MM.1S (cell line): Measurements from ENCODE around the gene CSF3R.

Experiments
- DNase-seq: peaks from one replicate; pipeline ENCODE4 v3.0.0-alpha.2; 2015
- H2AFZ ChIP-seq: fragments of 300-600 bp; sonication (generic); 2 replicates; pipeline ENCODE4 v1.6.0; 2016; ENCODE audit warnings: antibody characterized with exemption, low read length
- H3F3A ChIP-seq: fragments of 300-600 bp; sonication (generic); 2 replicates; pipeline ENCODE4 v1.6.1; 2016; ENCODE audit warnings: mild to moderate bottlenecking, antibody characterized with exemption, low read length, moderate library complexity, mixed read lengths; ENCODE audit not compliant: insufficient read depth
- H3K27ac ChIP-seq: fragments of 300-600 bp; sonication (generic); 2 replicates; pipeline ENCODE4 v1.5.1; 2016; ENCODE audit warnings: mild to moderate bottlenecking, low read length
- H3K27me3 ChIP-seq: fragments of 300-600 bp; sonication (generic); replicated peaks from 2 replicates; pipeline ENCODE4 v1.6.0; 2016; ENCODE audit warnings: low read length; ENCODE audit not compliant: insufficient read depth
- H3K36me3 ChIP-seq: fragments of 300-600 bp; sonication (generic); replicated peaks from 2 replicates; pipeline ENCODE4 v1.6.1; 2016; ENCODE audit warnings: mild to moderate bottlenecking, low read length, mixed read lengths; ENCODE audit not compliant: insufficient read depth
- H3K4me1 ChIP-seq: fragments of 300-600 bp; sonication (generic); 2 replicates; pipeline ENCODE4 v1.6.1; 2016; ENCODE audit warnings: low read length, mixed read lengths
- H3K4me2 ChIP-seq: fragments of 300-600 bp; sonication (generic); 2 replicates; pipeline ENCODE4 v1.6.0; 2016; ENCODE audit warnings: low read depth, low read length
- H3K4me3 ChIP-seq: fragments of 300-600 bp; sonication (generic); 2 replicates; pipeline ENCODE4 v1.5.1; 2016; ENCODE audit warnings: low read length, mixed read lengths
- H3K79me2 ChIP-seq: fragments of 300-600 bp; sonication (generic); 2 replicates; pipeline ENCODE4 v1.6.1; 2016; ENCODE audit warnings: mixed run types, low read length, mixed read lengths
- H3K9ac ChIP-seq: fragments of 300-600 bp; sonication (generic); 2 replicates; pipeline ENCODE4 v1.6.1; 2016; ENCODE audit warnings: low read length, mixed read lengths
- H3K9me2 ChIP-seq: fragments of 300-600 bp; sonication (generic); replicated peaks from 2 replicates; pipeline ENCODE4 v1.6.1; 2016; ENCODE audit warnings: mild to moderate bottlenecking, low read length, mixed read lengths; ENCODE audit not compliant: insufficient read depth
- H3K9me3 ChIP-seq: fragments of 300-600 bp; sonication (generic); replicated peaks from 2 replicates; pipeline ENCODE4 v1.6.1; 2016; ENCODE audit warnings: mild to moderate bottlenecking, low read length, mixed read lengths; ENCODE audit not compliant: insufficient read depth
- H4K20me1 ChIP-seq: fragments of 300-600 bp; sonication (generic); 2 replicates; pipeline ENCODE4 v1.6.1; 2016; ENCODE audit warnings: mild to moderate bottlenecking, low read length, moderate library complexity, mixed read lengths; ENCODE audit not compliant: insufficient read depth
- CTCF ChIP-seq: fragments of 300-600 bp; sonication (generic); IDR thresholded peaks from 2 replicates; pipeline ENCODE4 v1.5.1; 2016; ENCODE audit warnings: antibody characterized with exemption, low read length, mixed read lengths
- EZH2 ChIP-seq: fragments of 300-600 bp; sonication (generic); optimal IDR thresholded peaks from 2 replicates; pipeline ENCODE3; 2017; ENCODE audit warnings: low read depth, mild to moderate bottlenecking, antibody characterized with exemption, low read length, mixed read lengths
- EZH2phosphoT487 ChIP-seq: fragments of 300-600 bp; sonication (generic); IDR thresholded peaks from 2 replicates; pipeline ENCODE4 v1.6.1; 2018; ENCODE audit warnings: antibody characterized with exemption, low read length

The CSF3R gene

GRCh38 chr1:36524359-36525062 is 41.8 kb upstream of the CSF3R start:
- H2AFZ ChIP-seq = no peak overlapping the region
- H3K79me2 ChIP-seq = no peaks in the 10 kb centered on the region
- no peak overlapping the region for H3K4me3 ChIP-seq
- no peaks in the 10 kb centered on the region for H3K4me1 ChIP-seq
- no peak for DNase-seq
- peaks cover 30% of the 10 kb centered on the region for H3K27me3 ChIP-seq
- no peaks in the 10 kb centered on the region for H3K9me2 ChIP-seq
- H3K9me3 ChIP-seq = no peaks in the 10 kb centered on the region
- H3F3A ChIP-seq = no peaks in the 10 kb centered on the region
- no peak overlapping the region for H3K9ac ChIP-seq
- no peaks in the 10 kb centered on the region for H4K20me1 ChIP-seq
- H3K4me2 ChIP-seq = no peak overlapping the region
- no peaks in the 10 kb centered on the region for H3K36me3 ChIP-seq
- TF ChIP-seq CTCF = no peak
- TF ChIP-seq EZH2phosphoT487 = no peak
- no peak for TF ChIP-seq EZH2
- H3K27ac ChIP-seq = no peak overlapping the region

- Histone ChIP-seq H3K36me3 (no peaks in the 10 kb centered on the region), H3K4me3 (no peak overlapping the region), H3F3A (no peaks in the 10 kb centered on the region), H3K27me3 (peaks cover 31% of the 10 kb centered on the region), H3K4me1 (no peaks in the 10 kb centered on the region), H3K9me2 (no peaks in the 10 kb centered on the region), H3K9ac (no peak overlapping the region), H3K79me2 (no peaks in the 10 kb centered on the region), H3K4me2 (no peak overlapping the region), H3K9me3 (no peaks in the 10 kb centered on the region), H4K20me1 (no peaks in the 10 kb centered on the region), H2AFZ (no peak overlapping the region), H3K27ac (no peak overlapping the region)
- DNase-seq = no peak
- TF ChIP-seq CTCF (no peak), EZH2phosphoT487 (no peak), EZH2 (no peak)
Measured at GRCh38 chr1:36523850-36524249, 41.1 kb upstream of the CSF3R start.

DNA sequence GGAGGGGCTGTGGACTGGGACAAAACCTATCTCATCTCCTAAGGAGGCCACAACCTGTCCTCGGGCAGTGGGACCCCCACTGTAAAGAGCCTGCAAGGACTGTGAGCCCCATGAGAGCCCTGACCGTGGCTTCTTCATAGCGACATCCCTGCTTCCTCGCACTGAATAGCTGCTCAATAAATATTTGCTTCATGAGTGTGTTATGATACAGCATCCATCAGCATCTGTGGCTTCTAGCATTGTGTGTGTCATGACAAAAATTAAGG is 40.5 kb upstream of the CSF3R start:
- DNase-seq = no peak
- no peak overlapping the region for H3K4me2 ChIP-seq
- no peak overlapping the region for H3K27ac ChIP-seq
- H3K9me3 ChIP-seq = no peaks in the 10 kb centered on the region
- peaks cover 31% of the 10 kb centered on the region for H3K27me3 ChIP-seq
- H3K9ac ChIP-seq = no peak overlapping the region
- TF ChIP-seq CTCF (no peak), EZH2phosphoT487 (no peak), EZH2 (no peak)
- no peaks in the 10 kb centered on the region for H3K79me2 ChIP-seq
- H3K36me3 ChIP-seq = no peaks in the 10 kb centered on the region
- H3F3A ChIP-seq = no peaks in the 10 kb centered on the region
- H3K4me3 ChIP-seq = no peak overlapping the region
- H2AFZ ChIP-seq = no peak overlapping the region
- no peaks in the 10 kb centered on the region for H4K20me1 ChIP-seq
- no peaks in the 10 kb centered on the region for H3K9me2 ChIP-seq
- no peaks in the 10 kb centered on the region for H3K4me1 ChIP-seq
